ENCODE data around the gene STK33. TPM values are rescaled to one million over a fixed set of nuclear protein-coding genes. Genes with fewer than 3 reads are reported as not detected.
"Not testable (repeated sequence)": the region's sequence is repeated elsewhere in the genome, so short reads cannot be mapped to it uniquely, and the experiment has no call there.

Gene STK33
- total and polyA plus RNA-seq, 2 experiments from 2014 or later: 18.0 to 21.5 TPM

DNA sequence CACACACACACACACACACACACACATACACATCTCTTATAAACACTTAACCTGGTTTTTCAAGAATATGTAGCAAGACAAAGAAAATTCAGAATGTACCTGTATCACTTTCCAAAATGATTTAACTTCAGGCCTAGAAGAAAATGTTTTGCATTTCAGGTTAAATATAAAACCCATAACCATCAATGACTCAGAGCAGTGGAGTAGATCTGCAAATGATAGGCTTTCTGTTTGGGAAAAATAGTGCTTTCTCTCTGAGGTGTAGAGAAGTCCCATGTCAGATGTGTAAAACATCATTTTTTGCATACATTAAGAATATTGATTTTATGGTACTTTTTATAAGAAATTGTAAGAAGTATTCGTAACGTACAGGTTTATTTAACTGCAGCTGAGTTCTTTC is 116.9 kb downstream of the STK33 start:
- Histone ChIP-seq H3K9me3 (ENCODE audit: low read depth) (no peaks in the 10 kb centered on the region), H3K27me3 (no peaks in the 10 kb centered on the region), H3K4me1 (ENCODE audit: low read depth) (no peaks in the 10 kb centered on the region), H3K4me3 (no peak overlapping the region), H3K27ac (no peak overlapping the region), H3K36me3 (no peaks in the 10 kb centered on the region)
- no peak for DNase-seq (ENCODE audit: low read depth in 1 of 2, low spot score in 1 of 2)
- TF ChIP-seq, protein P1, sequence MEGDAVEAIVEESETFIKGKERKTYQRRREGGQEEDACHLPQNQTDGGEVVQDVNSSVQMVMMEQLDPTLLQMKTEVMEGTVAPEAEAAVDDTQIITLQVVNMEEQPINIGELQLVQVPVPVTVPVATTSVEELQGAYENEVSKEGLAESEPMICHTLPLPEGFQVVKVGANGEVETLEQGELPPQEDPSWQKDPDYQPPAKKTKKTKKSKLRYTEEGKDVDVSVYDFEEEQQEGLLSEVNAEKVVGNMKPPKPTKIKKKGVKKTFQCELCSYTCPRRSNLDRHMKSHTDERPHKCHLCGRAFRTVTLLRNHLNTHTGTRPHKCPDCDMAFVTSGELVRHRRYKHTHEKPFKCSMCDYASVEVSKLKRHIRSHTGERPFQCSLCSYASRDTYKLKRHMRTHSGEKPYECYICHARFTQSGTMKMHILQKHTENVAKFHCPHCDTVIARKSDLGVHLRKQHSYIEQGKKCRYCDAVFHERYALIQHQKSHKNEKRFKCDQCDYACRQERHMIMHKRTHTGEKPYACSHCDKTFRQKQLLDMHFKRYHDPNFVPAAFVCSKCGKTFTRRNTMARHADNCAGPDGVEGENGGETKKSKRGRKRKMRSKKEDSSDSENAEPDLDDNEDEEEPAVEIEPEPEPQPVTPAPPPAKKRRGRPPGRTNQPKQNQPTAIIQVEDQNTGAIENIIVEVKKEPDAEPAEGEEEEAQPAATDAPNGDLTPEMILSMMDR (IDR thresholded peaks at IDR 0.05; ENCODE audit: low read depth, low read length): no peak

DNA sequence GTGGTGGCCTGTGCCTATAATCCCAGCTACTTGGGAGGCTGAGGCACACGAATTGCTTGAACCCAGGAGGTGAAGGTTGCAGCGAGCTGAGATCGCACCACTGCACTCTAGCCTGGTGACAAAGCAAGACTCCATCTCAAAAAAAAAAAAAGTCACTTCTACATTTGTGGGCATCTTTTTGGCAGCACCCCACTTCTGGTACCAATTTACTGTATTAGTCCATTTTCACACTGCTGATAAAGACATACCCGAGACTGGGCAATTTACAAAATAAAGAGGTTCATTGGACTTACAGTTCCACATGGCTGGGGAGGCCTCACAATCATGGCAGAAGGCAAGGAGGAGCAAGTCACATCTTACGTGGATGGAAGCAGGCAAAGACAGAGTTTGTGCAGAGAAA is 126.2 kb downstream of the STK33 start:
- DNase-seq (ENCODE audit: low read depth in 1 of 2, low spot score in 1 of 2); H3K36me3 ChIP-seq; H3K27me3 ChIP-seq; H3K4me3 ChIP-seq; H3K9me3 ChIP-seq (ENCODE audit: low read depth); H3K27ac ChIP-seq; H3K4me1 ChIP-seq (ENCODE audit: low read depth): not testable (repeated sequence)

DNA sequence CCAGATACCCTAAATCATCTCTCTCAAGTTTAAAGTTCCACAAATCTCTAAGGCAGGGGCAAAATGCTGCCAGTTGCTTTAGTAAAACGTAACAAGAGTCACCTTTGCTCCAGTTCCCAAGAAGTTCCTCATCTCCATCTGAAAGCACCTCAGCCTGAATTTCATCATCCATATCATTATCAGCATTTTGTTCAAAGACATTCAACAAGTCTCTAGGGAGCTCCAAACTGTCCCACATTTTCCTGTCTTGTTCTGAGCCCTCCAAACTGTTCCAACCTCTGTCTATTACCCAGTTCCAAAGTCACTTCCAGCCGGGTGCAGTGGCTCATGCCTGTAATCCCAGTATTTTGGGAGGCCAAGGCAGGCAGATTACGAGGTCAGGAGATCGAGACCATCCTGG is 126.7 kb downstream of the STK33 start:
- not testable (repeated sequence) for DNase-seq (ENCODE audit: low read depth in 1 of 2, low spot score in 1 of 2); H3K9me3 ChIP-seq (ENCODE audit: low read depth); H3K4me1 ChIP-seq (ENCODE audit: low read depth); H3K4me3 ChIP-seq; H3K27ac ChIP-seq; H3K36me3 ChIP-seq; H3K27me3 ChIP-seq

DNA sequence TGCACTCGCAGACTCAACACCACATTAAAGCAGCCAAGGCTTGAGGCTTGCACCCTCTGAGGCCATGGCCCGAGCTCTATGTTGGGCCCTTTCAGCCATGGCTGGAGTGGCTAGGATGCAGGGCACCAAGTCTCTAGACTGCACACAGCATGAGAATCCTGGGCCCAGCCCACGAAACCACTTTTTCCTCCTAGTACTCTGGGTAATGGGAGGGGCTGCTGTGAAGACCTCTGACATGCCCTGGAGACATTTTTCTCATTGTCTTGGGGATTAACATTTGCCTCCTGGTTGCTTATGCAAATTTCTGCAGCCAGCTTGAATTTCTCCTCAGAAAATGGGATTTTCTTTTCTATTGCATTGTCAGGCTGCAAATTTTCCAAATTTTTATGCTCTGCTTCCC is 127.1 kb downstream of the STK33 start:
- not testable (repeated sequence) for H3K27me3 ChIP-seq; H3K9me3 ChIP-seq (ENCODE audit: low read depth); H3K4me1 ChIP-seq (ENCODE audit: low read depth); H3K27ac ChIP-seq; H3K36me3 ChIP-seq; H3K4me3 ChIP-seq; DNase-seq (ENCODE audit: low read depth in 1 of 2, low spot score in 1 of 2)

DNA sequence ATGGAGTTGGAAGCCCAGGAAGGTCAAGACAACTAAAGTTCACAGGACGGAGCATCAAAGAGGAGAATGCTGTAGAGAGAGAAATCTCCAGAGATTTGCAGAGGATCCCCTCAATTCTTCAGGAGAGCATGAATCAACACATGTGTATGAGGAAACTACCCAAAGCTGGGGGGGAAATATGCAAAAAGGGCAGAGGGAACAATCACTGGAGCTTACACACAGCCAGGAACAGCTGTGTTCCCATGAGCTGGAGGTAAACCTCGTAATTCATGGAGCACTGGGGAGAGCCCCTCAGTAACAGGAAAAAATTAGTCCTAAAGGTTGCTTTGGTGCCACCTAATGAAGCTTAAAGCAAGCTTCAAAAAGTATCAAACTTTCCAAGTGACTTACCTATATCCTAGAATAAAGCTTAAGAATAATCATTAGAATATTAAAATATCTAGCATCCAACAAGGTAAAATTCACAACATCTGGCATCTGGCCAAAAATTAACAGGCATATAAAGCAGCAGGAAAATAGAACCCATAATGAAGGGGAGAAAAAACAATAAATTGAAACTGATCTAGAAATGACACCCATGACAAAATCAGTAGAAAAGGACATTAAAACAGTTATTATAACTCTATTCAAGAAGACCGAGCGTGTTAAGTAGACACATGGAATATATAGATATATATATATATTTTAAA is 134.2 kb downstream of the STK33 start:
- TF ChIP-seq, protein P1 (IDR thresholded peaks at IDR 0.05; ENCODE audit: low read depth, low read length): no peak
- Histone ChIP-seq H3K27ac (no peak overlapping the region), H3K9me3 (ENCODE audit: low read depth) (no peaks in the 10 kb centered on the region), H3K4me3 (no peak overlapping the region), H3K27me3 (no peaks in the 10 kb centered on the region), H3K4me1 (ENCODE audit: low read depth) (no peaks in the 10 kb centered on the region), H3K36me3 (peaks cover 10% of the 10 kb centered on the region)
- no peak for DNase-seq (ENCODE audit: low read depth in 1 of 2, low spot score in 1 of 2)

DNA sequence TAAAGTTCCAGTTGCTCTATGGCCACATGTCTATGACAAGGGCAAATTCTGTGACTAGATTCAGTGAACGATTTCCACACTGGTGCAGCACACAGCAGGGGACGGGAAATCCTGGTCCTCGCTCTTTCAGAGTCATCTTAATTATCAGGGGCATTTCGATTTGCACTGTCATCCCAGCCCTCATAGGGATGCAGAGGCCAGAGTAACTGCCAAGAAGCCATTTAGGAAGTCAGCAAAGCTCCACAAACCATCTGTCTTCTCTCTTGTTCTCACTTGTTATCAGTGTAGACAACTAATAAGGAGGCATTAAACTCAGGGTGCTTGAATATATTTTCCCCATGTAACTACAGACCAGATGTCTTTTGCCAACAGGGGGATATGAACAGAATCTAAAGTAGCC is 151.7 kb downstream of the STK33 start:
- H3K4me3 ChIP-seq: no peak overlapping the region
- DNase-seq (ENCODE audit: low read depth in 1 of 2, low spot score in 1 of 2): no peak
- H3K9me3 ChIP-seq (ENCODE audit: low read depth): no peaks in the 10 kb centered on the region
- H3K36me3 ChIP-seq: no peaks in the 10 kb centered on the region
- H3K27ac ChIP-seq: no peak overlapping the region
- no peaks in the 10 kb centered on the region for H3K27me3 ChIP-seq
- no peaks in the 10 kb centered on the region for H3K4me1 ChIP-seq (ENCODE audit: low read depth)
- TF ChIP-seq, protein P1 (IDR thresholded peaks at IDR 0.05; ENCODE audit: low read depth, low read length): no peak

DNA sequence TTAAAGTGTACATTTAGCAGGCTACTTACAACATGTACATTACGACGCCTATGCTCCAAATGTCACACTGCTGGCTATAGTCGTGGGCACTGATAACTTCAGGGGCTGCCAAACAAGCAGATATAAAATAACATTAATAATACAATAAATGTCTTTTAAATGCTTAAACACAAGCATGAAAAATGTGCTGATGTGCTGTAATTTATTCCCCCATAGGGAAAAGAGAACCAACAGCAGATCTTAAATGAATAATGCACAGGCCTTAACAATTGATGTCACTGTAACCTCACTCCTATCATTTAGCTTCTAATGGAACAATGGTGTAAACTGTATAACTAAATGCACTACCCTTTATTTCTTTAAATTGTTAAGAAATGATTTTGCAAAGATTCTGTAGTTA is 153.4 kb downstream of the STK33 start:
- Histone ChIP-seq H3K4me3 (no peak overlapping the region), H3K36me3 (no peaks in the 10 kb centered on the region), H3K27ac (no peak overlapping the region), H3K9me3 (ENCODE audit: low read depth) (no peaks in the 10 kb centered on the region), H3K27me3 (no peaks in the 10 kb centered on the region), H3K4me1 (ENCODE audit: low read depth) (no peaks in the 10 kb centered on the region)
- no peak for DNase-seq (ENCODE audit: low read depth in 1 of 2, low spot score in 1 of 2)
- TF ChIP-seq, protein P1 (IDR thresholded peaks at IDR 0.05; ENCODE audit: low read depth, low read length): no peak
